ENCODE results near the gene RAB11FIP4. TPM values are rescaled to one million over a fixed set of nuclear protein-coding genes. Genes with fewer than 3 reads are reported as not detected.

Gene RAB11FIP4
- total RNA-seq, 3 donors from 2014 or later (not counting 1 experiment from before 2014, with no cell fraction given): 81.4 to 121 (median 102) TPM

- peaks cover 35% of the 10 kb centered on the region for H3K4me1 ChIP-seq (ENCODE audit: control insufficient read depth, insufficient read depth, low read length)
- WGBS (ENCODE audit: insufficient coverage): 95% methylated on average over 5 of the region's 5 CpGs
- H3K4me3 ChIP-seq (ENCODE audit: low read length): no peak overlapping the region
- DNase-seq (no peak), ATAC-seq (no peak)
- H3K36me3 Mint-ChIP-seq: no peaks in the 10 kb centered on the region
- no peaks in the 10 kb centered on the region for H3K9me3 ChIP-seq (ENCODE audit: control insufficient read depth, insufficient read depth, low read length)
- H3K27me3 ChIP-seq (ENCODE audit: control insufficient read depth, insufficient read depth, low read length): no peaks in the 10 kb centered on the region
- no peaks in the 10 kb centered on the region for H3K27me3 Mint-ChIP-seq (ENCODE audit: low read depth in 2 of 2)
- no peak overlapping the region for H3K4me3 Mint-ChIP-seq
- H3K9me3 Mint-ChIP-seq: no peaks in the 10 kb centered on the region
- no peak overlapping the region for H3K27ac ChIP-seq (ENCODE audit: low read length)
- peaks cover 11% of the 10 kb centered on the region for H3K36me3 ChIP-seq (ENCODE audit: control insufficient read depth, insufficient read depth, low read length)
- TF ChIP-seq CTCF (IDR thresholded peaks at IDR 0.05): no peak
- intact Hi-C loops (cut with micrococcal nuclease): no loop called here
- H3K27ac Mint-ChIP-seq: no peak overlapping the region
- H3K4me1 Mint-ChIP-seq: peaks cover 4 to 5% of the 10 kb centered on the region in 2 donors
Observed at GRCh38 chr17:31536451-31536850, 145.0 kb downstream of the RAB11FIP4 start.

GRCh38 chr17:31537565-31538011, 146.1 kb downstream of the RAB11FIP4 start:
- no peak overlapping the region for H3K4me3 ChIP-seq (ENCODE audit: low read length)
- no peaks in the 10 kb centered on the region for H3K9me3 ChIP-seq (ENCODE audit: control insufficient read depth, insufficient read depth, low read length)
- Mint-ChIP-seq H3K27me3 (ENCODE audit: low read depth in 2 of 2) (no peaks in the 10 kb centered on the region), H3K4me1 (peaks cover 4 to 5% of the 10 kb centered on the region in 2 donors), H3K27ac (peak overlapping the region in 1 of 2 donors; percentile 33), H3K4me3 (no peak overlapping the region), H3K36me3 (no peaks in the 10 kb centered on the region), H3K9me3 (no peaks in the 10 kb centered on the region)
- ATAC-seq (no peak), DNase-seq (no peak)
- no peaks in the 10 kb centered on the region for H3K36me3 ChIP-seq (ENCODE audit: control insufficient read depth, insufficient read depth, low read length)
- no peak for TF ChIP-seq CTCF (IDR thresholded peaks at IDR 0.05)
- no peaks in the 10 kb centered on the region for H3K27me3 ChIP-seq (ENCODE audit: control insufficient read depth, insufficient read depth, low read length)
- intact Hi-C loops (cut with micrococcal nuclease): no loop called here
- peaks cover 35% of the 10 kb centered on the region for H3K4me1 ChIP-seq (ENCODE audit: control insufficient read depth, insufficient read depth, low read length)
- 64% methylated on average over 9 of the region's 9 CpGs for WGBS (ENCODE audit: insufficient coverage)
- no peak overlapping the region for H3K27ac ChIP-seq (ENCODE audit: low read length)

GRCh38 chr17:31538080-31538762, 146.7 kb downstream of the RAB11FIP4 start:
- Histone ChIP-seq H3K27me3 (ENCODE audit: control insufficient read depth, insufficient read depth, low read length) (no peaks in the 10 kb centered on the region), H3K4me3 (ENCODE audit: low read length) (no peak overlapping the region), H3K9me3 (ENCODE audit: control insufficient read depth, insufficient read depth, low read length) (no peaks in the 10 kb centered on the region), H3K36me3 (ENCODE audit: control insufficient read depth, insufficient read depth, low read length) (no peaks in the 10 kb centered on the region), H3K27ac (ENCODE audit: low read length) (no peak overlapping the region), H3K4me1 (ENCODE audit: control insufficient read depth, insufficient read depth, low read length) (peaks cover 35% of the 10 kb centered on the region)
- H3K27me3 Mint-ChIP-seq (ENCODE audit: low read depth in 2 of 2): no peaks in the 10 kb centered on the region
- no peaks in the 10 kb centered on the region for H3K36me3 Mint-ChIP-seq
- H3K4me1 Mint-ChIP-seq: peaks cover 2 to 5% of the 10 kb centered on the region in 2 donors
- intact Hi-C loops (cut with micrococcal nuclease): no loop called here
- H3K4me3 Mint-ChIP-seq: no peak overlapping the region
- ATAC-seq (no peak), DNase-seq (no peak)
- H3K9me3 Mint-ChIP-seq: no peaks in the 10 kb centered on the region
- peak overlapping the region in 1 of 2 donors; percentile 36 for H3K27ac Mint-ChIP-seq
- 62% methylated on average over 7 of the region's 7 CpGs for WGBS (ENCODE audit: insufficient coverage)
- no peak for TF ChIP-seq CTCF (IDR thresholded peaks at IDR 0.05)

Measured in natural killer cell (primary cell).